ENCODE measurements around the gene ITGA3. TPM values are rescaled to one million over a fixed set of nuclear protein-coding genes. Genes with fewer than 3 reads are reported as not detected.

Gene ITGA3
- total and polyA plus RNA-seq, 4 donors, result 48.1 to 159 (median 131) TPM

DNA sequence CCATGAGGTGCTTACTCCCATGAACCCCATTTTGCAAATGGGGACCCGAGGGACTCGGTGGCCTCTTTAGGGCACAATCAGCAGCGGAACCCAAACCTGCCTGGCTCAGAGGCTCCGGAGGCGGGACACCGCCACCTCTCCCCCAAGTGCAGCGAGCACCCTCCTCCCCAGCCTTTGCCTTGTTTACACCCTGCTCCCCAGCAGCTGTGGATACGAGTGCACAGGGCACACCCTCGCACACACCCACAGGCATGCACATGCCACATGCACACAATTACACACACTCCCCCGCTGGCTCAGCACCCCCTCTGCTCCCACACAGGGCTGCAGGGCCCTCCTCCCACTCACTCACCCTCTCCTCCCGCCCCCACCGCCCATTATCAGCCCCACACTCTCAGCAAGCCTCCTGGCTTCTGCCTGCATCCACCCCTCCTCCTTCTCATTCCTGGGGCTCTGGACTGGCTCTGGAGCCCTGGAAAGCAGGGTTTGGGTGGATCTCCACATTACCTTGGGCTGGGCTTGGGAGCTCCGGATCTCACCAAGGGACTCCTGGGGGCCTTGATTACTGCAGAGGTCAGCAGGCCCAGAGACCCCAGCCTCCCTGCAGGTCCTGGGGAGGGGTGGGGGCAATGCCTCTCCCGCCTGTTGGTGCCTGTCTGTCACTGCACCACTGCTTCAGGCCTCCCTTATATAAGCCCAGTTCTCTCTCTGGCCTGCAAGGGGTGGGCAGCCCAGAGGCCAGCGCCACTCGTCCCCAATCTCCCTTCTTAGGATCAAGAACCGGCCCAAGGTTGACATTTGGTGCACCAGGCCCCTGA lies 45.6 kb downstream of the ITGA3 start:
- Histone ChIP-seq H3K9me3 (ENCODE audit: control insufficient read depth, low read length) (no peaks in the 10 kb centered on the region), H3K27me3 (ENCODE audit: control insufficient read depth in 1 of 2, insufficient read depth in 2 of 2, low read length in 1 of 2) (no peaks in the 10 kb centered on the region), H3K36me3 (ENCODE audit: control insufficient read depth in 1 of 2, insufficient read depth in 2 of 2, low read length in 1 of 2) (peaks cover 0 to under 1% of the 10 kb centered on the region in 2 donors), H3K4me3 (ENCODE audit: low read length in 2 of 2) (no peak overlapping the region), H3K4me1 (ENCODE audit: control insufficient read depth in 1 of 2, insufficient read depth in 2 of 2, low read length in 2 of 2) (no peaks in the 10 kb centered on the region), H3K27ac (ENCODE audit: low read depth in 1 of 2, low read length in 2 of 2) (no peak overlapping the region)
- peak; percentile 43 for ATAC-seq (ENCODE audit: low FRiP score)
- intact Hi-C loops (cut with DNase I), result no loop called here
- 45 to 55% methylated on average over 17 of the region's 17 CpGs for WGBS, 2 donors
- DNase-seq, result peak in 1 of 2 donors; percentile 47

- no peaks in the 10 kb centered on the region for H3K9me3 ChIP-seq (ENCODE audit: control insufficient read depth, low read length)
- no peaks in the 10 kb centered on the region for H3K4me1 ChIP-seq (ENCODE audit: control insufficient read depth in 1 of 2, insufficient read depth in 2 of 2, low read length in 2 of 2)
- peak; percentile 67 for ATAC-seq (ENCODE audit: low FRiP score)
- DNase-seq, result peak; percentile 9 to 80
- H3K4me3 ChIP-seq (ENCODE audit: low read length in 2 of 2), result no peak overlapping the region
- H3K27ac ChIP-seq (ENCODE audit: low read depth in 1 of 2, low read length in 2 of 2), result no peak overlapping the region
- H3K27me3 ChIP-seq (ENCODE audit: control insufficient read depth in 1 of 2, insufficient read depth in 2 of 2, low read length in 1 of 2), result no peaks in the 10 kb centered on the region
- H3K36me3 ChIP-seq (ENCODE audit: control insufficient read depth in 1 of 2, insufficient read depth in 2 of 2, low read length in 1 of 2), result peaks cover 0 to 3% of the 10 kb centered on the region in 2 donors
- intact Hi-C loops (cut with DNase I), result no loop called here
- WGBS, 2 donors, result 54 to 59% methylated on average over 15 of the region's 15 CpGs
These were observed 46.5 kb downstream of the ITGA3 start for GRCh38 chr17:50102164-50102991.

DNA sequence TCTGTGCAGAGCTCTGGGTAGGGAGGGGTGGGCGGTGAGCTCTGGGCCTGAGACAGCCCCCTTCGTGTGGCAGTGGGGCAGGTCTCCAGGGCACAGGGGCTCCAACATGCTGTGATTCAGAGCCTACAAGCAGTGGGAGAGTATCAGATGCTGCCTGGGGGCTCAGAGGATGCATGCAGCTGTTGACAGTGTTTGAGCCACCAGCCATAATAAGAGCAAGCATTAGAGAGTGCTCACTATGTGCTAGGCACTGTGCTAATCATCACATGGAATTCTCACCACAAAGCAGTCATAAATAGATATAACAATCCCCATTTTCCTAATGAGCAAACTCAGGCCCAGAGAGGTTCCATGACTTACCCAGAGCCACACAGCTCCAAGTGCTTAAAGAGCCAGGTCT lies 47.3 kb downstream of the ITGA3 start:
- Histone ChIP-seq H3K4me3 (ENCODE audit: low read length in 2 of 2) (no peak overlapping the region), H3K4me1 (ENCODE audit: control insufficient read depth in 1 of 2, insufficient read depth in 2 of 2, low read length in 2 of 2) (no peaks in the 10 kb centered on the region), H3K27ac (ENCODE audit: low read depth in 1 of 2, low read length in 2 of 2) (no peak overlapping the region), H3K9me3 (ENCODE audit: control insufficient read depth, low read length) (no peaks in the 10 kb centered on the region), H3K36me3 (ENCODE audit: control insufficient read depth in 1 of 2, insufficient read depth in 2 of 2, low read length in 1 of 2) (peaks cover 0 to 3% of the 10 kb centered on the region in 2 donors), H3K27me3 (ENCODE audit: control insufficient read depth in 1 of 2, insufficient read depth in 2 of 2, low read length in 1 of 2) (no peaks in the 10 kb centered on the region)
- WGBS, 2 donors, result 54 to 70% methylated on average over 2 of the region's 2 CpGs
- DNase-seq, result no peak
- intact Hi-C loops (cut with DNase I), result no loop called here
- no peak for ATAC-seq (ENCODE audit: low FRiP score)

GRCh38 chr17:50103941-50104340 lies 48.0 kb downstream of the ITGA3 start:
- Histone ChIP-seq H3K36me3 (ENCODE audit: control insufficient read depth in 1 of 2, insufficient read depth in 2 of 2, low read length in 1 of 2) (peaks cover 0 to 3% of the 10 kb centered on the region in 2 donors), H3K4me3 (ENCODE audit: low read length in 2 of 2) (no peak overlapping the region), H3K27ac (ENCODE audit: low read depth in 1 of 2, low read length in 2 of 2) (no peak overlapping the region), H3K27me3 (ENCODE audit: control insufficient read depth in 1 of 2, insufficient read depth in 2 of 2, low read length in 1 of 2) (no peaks in the 10 kb centered on the region), H3K9me3 (ENCODE audit: control insufficient read depth, low read length) (no peaks in the 10 kb centered on the region), H3K4me1 (ENCODE audit: control insufficient read depth in 1 of 2, insufficient read depth in 2 of 2, low read length in 2 of 2) (no peaks in the 10 kb centered on the region)
- ATAC-seq (ENCODE audit: low FRiP score), result no peak
- no peak for DNase-seq
- 88 to 90% methylated on average over 5 of the region's 5 CpGs for WGBS, 2 donors
- intact Hi-C loops (cut with DNase I), result no loop called here

DNA sequence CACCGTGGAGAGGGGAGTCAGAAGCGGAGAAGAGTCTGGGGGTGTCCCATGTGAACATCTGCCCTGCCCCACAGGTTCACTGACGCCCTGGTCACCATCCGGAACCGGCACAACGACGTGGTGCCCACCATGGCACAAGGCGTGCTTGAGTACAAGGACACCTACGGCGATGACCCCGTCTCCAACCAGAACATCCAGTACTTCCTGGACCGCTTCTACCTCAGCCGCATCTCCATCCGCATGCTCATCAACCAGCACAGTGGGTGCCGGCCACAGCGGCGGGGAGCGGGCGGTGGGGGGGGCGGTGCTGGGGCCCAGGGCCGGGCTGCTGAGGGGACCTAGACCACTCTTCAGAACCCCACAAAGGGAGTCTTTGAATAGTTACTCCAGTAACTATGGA lies 49.9 kb downstream of the ITGA3 start:
- H3K27ac ChIP-seq (ENCODE audit: low read depth in 1 of 2, low read length in 2 of 2), result no peak overlapping the region
- H3K4me1 ChIP-seq (ENCODE audit: control insufficient read depth in 1 of 2, insufficient read depth in 2 of 2, low read length in 2 of 2), result no peaks in the 10 kb centered on the region
- H3K36me3 ChIP-seq (ENCODE audit: control insufficient read depth in 1 of 2, insufficient read depth in 2 of 2, low read length in 1 of 2), result peaks cover 0 to 3% of the 10 kb centered on the region in 2 donors
- intact Hi-C loops (cut with DNase I), result no loop called here
- DNase-seq (no peak), ATAC-seq (ENCODE audit: low FRiP score) (no peak)
- no peaks in the 10 kb centered on the region for H3K9me3 ChIP-seq (ENCODE audit: control insufficient read depth, low read length)
- no peak overlapping the region for H3K4me3 ChIP-seq (ENCODE audit: low read length in 2 of 2)
- H3K27me3 ChIP-seq (ENCODE audit: control insufficient read depth in 1 of 2, insufficient read depth in 2 of 2, low read length in 1 of 2), result no peaks in the 10 kb centered on the region
- 89% methylated on average over 21 of the region's 21 CpGs for WGBS, 2 donors

GRCh38 chr17:50106393-50107131 lies 50.7 kb downstream of the ITGA3 start:
- ATAC-seq (ENCODE audit: low FRiP score), result no peak
- Histone ChIP-seq H3K36me3 (ENCODE audit: control insufficient read depth in 1 of 2, insufficient read depth in 2 of 2, low read length in 1 of 2) (peaks cover 0 to 3% of the 10 kb centered on the region in 2 donors), H3K4me3 (ENCODE audit: low read length in 2 of 2) (no peak overlapping the region), H3K27me3 (ENCODE audit: control insufficient read depth in 1 of 2, insufficient read depth in 2 of 2, low read length in 1 of 2) (no peaks in the 10 kb centered on the region), H3K27ac (ENCODE audit: low read depth in 1 of 2, low read length in 2 of 2) (no peak overlapping the region), H3K9me3 (ENCODE audit: control insufficient read depth, low read length) (no peaks in the 10 kb centered on the region), H3K4me1 (ENCODE audit: control insufficient read depth in 1 of 2, insufficient read depth in 2 of 2, low read length in 2 of 2) (peaks cover 0 to 4% of the 10 kb centered on the region in 2 donors)
- 66% methylated on average over 13 of the region's 13 CpGs for WGBS, 2 donors
- intact Hi-C loops (cut with DNase I), result no loop called here
- no peak for DNase-seq

DNA sequence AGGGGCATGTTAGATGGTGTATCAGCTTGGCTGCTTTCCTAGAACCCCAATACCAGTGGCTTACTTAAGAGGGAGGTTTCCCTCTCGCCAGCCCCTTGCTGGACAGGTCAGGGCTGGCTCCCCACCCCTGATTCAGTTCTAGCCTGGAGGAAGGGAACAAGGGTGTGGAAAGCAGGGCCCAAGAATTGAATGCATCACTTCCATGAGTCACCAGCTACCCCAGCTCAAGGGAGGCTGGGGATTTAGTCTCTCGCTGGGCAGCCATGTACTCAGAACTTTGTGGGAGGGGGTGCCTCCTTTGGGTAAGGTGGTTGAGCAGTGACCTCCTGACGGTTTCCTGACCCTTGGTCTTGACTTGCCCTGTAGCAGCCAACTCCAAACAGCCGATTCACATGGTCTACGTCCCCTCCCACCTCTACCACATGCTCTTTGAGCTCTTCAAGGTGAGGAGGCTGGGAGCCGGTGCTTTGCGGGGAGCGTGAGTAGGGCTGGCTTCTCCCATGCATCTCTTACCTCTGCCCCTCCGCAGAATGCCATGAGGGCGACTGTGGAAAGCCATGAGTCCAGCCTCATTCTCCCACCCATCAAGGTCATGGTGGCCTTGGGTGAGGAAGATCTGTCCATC lies 52.0 kb downstream of the ITGA3 start:
- ATAC-seq (ENCODE audit: low FRiP score) (no peak), DNase-seq (no peak)
- H3K4me3 ChIP-seq (ENCODE audit: low read length in 2 of 2), result no peak overlapping the region
- intact Hi-C loops (cut with DNase I), result no loop called here
- 83 to 87% methylated on average over 10 of the region's 10 CpGs for WGBS, 2 donors
- no peaks in the 10 kb centered on the region for H3K27me3 ChIP-seq (ENCODE audit: control insufficient read depth in 1 of 2, insufficient read depth in 2 of 2, low read length in 1 of 2)
- peaks cover 0 to 3% of the 10 kb centered on the region in 2 donors for H3K36me3 ChIP-seq (ENCODE audit: control insufficient read depth in 1 of 2, insufficient read depth in 2 of 2, low read length in 1 of 2)
- H3K27ac ChIP-seq (ENCODE audit: low read depth in 1 of 2, low read length in 2 of 2), result no peak overlapping the region
- no peaks in the 10 kb centered on the region for H3K9me3 ChIP-seq (ENCODE audit: control insufficient read depth, low read length)
- peaks cover 0 to 4% of the 10 kb centered on the region in 2 donors for H3K4me1 ChIP-seq (ENCODE audit: control insufficient read depth in 1 of 2, insufficient read depth in 2 of 2, low read length in 2 of 2)

GRCh38 chr17:50108556-50108955 lies 52.6 kb downstream of the ITGA3 start:
- ATAC-seq (ENCODE audit: low FRiP score), result no peak
- no peak for DNase-seq
- H3K9me3 ChIP-seq (ENCODE audit: control insufficient read depth, low read length), result no peaks in the 10 kb centered on the region
- no peak overlapping the region for H3K4me3 ChIP-seq (ENCODE audit: low read length in 2 of 2)
- 76 to 79% methylated on average over 8 to 9 of the region's 9 CpGs for WGBS, 2 donors
- H3K27me3 ChIP-seq (ENCODE audit: control insufficient read depth in 1 of 2, insufficient read depth in 2 of 2, low read length in 1 of 2), result no peaks in the 10 kb centered on the region
- intact Hi-C loops (cut with DNase I), result no loop called here
- no peak overlapping the region for H3K27ac ChIP-seq (ENCODE audit: low read depth in 1 of 2, low read length in 2 of 2)
- H3K36me3 ChIP-seq (ENCODE audit: control insufficient read depth in 1 of 2, insufficient read depth in 2 of 2, low read length in 1 of 2), result peaks cover 0 to 3% of the 10 kb centered on the region in 2 donors
- peaks cover 0 to 4% of the 10 kb centered on the region in 2 donors for H3K4me1 ChIP-seq (ENCODE audit: control insufficient read depth in 1 of 2, insufficient read depth in 2 of 2, low read length in 2 of 2)

All from aorta (tissue), 5 donors.